ENCODE measurements around the gene MICAL3.
"Not testable (repeated sequence)": the region's sequence is repeated elsewhere in the genome, so short reads cannot be mapped to it uniquely, and the experiment has no call there.

MICAL3 gene

GRCh38 chr22:17882162-17882561, 142.2 kb downstream of the MICAL3 start:
- no peak for DNase-seq (ENCODE audit: low read depth)

GRCh38 chr22:17881366-17881765, 143.0 kb downstream of the MICAL3 start:
- DNase-seq (ENCODE audit: low read depth) = no peak

- DNase-seq (ENCODE audit: low read depth) = no peak
Observed at GRCh38 chr22:17880468-17880867, 143.9 kb downstream of the MICAL3 start.

GRCh38 chr22:17880020-17880419, 144.3 kb downstream of the MICAL3 start:
- DNase-seq (ENCODE audit: low read depth) = no peak

- no peak for DNase-seq (ENCODE audit: low read depth)
Observed at GRCh38 chr22:17878941-17879340, 145.4 kb downstream of the MICAL3 start.

- no peak for DNase-seq (ENCODE audit: low read depth)
Observed at GRCh38 chr22:17878186-17878694, 146.1 kb downstream of the MICAL3 start.

- DNase-seq (ENCODE audit: low read depth) = not testable (repeated sequence)
Observed at GRCh38 chr22:17876878-17877855, 147.2 kb downstream of the MICAL3 start.

GRCh38 chr22:17876306-17876831, 148.0 kb downstream of the MICAL3 start:
- no peak for DNase-seq (ENCODE audit: low read depth)

GRCh38 chr22:17875631-17876030, 148.7 kb downstream of the MICAL3 start:
- DNase-seq (ENCODE audit: low read depth) = no peak

- no peak for DNase-seq (ENCODE audit: low read depth)
Observed at GRCh38 chr22:17875156-17875555, 149.2 kb downstream of the MICAL3 start.

GRCh38 chr22:17874231-17874905, 150.0 kb downstream of the MICAL3 start:
- no peak for DNase-seq (ENCODE audit: low read depth)

GRCh38 chr22:17873804-17874203, 150.6 kb downstream of the MICAL3 start:
- DNase-seq (ENCODE audit: low read depth) = no peak

GRCh38 chr22:17873116-17873515, 151.2 kb downstream of the MICAL3 start:
- DNase-seq (ENCODE audit: low read depth) = no peak

- no peak for DNase-seq (ENCODE audit: low read depth)
Observed at GRCh38 chr22:17872471-17872870, 151.9 kb downstream of the MICAL3 start.

- DNase-seq (ENCODE audit: low read depth) = no peak
Observed at GRCh38 chr22:17871726-17872458, 152.5 kb downstream of the MICAL3 start.

GRCh38 chr22:17870407-17870806, 154.0 kb downstream of the MICAL3 start:
- DNase-seq (ENCODE audit: low read depth) = no peak

GRCh38 chr22:17869285-17870096, 154.9 kb downstream of the MICAL3 start:
- no peak for DNase-seq (ENCODE audit: low read depth)

GRCh38 chr22:17868771-17869170, 155.6 kb downstream of the MICAL3 start:
- no peak for DNase-seq (ENCODE audit: low read depth)

GRCh38 chr22:17867160-17867785, 157.1 kb downstream of the MICAL3 start:
- DNase-seq (ENCODE audit: low read depth) = no peak

GRCh38 chr22:17866621-17867020, 157.7 kb downstream of the MICAL3 start:
- no peak for DNase-seq (ENCODE audit: low read depth)

- no peak for DNase-seq (ENCODE audit: low read depth)
Observed at GRCh38 chr22:17866127-17866526, 158.2 kb downstream of the MICAL3 start.
